MCF 10A (cell line): ENCODE measurements around the gene ACER3. TPM values are rescaled to one million over a fixed set of nuclear protein-coding genes. Genes with fewer than 3 reads are reported as not detected.

Experiments used
- BruUV-seq: library from RNA; stranded (reverse); fragments of 400-500 nt; replicated peaks from 2 replicates; lab custom pipeline; 2021; lab: Mats Ljungman, UMichigan
- CTCF ChIA-PET: fragments of 300-600 bp; sonication (Branson Sonifier 250); formaldehyde crosslinking; extraction: SDS; loops from one replicate; lab custom pipeline; 2021; ENCODE audit warnings: antibody characterized with exemption, inconsistent platforms; lab: Yijun Ruan, JAX
- POLR2A ChIA-PET: fragments of 300-600, 350-650 bp; sonication (Branson Sonifier 250); formaldehyde crosslinking; extraction: SDS; loops from one replicate; lab custom pipeline; 2020; ENCODE audit warnings: antibody characterized with exemption, inconsistent platforms; lab: Yijun Ruan, JAX
- DNase-seq: peaks from one replicate; pipeline ENCODE4 v3.0.0-alpha.2; 2018; ENCODE audit not compliant: unreplicated experiment
- H3K27ac Mint-ChIP-seq: one replicate; pipeline ENCODE4 v1.8.0; 2022; ENCODE audit warnings: mild to moderate bottlenecking, low read depth, mixed read lengths; ENCODE audit not compliant: unreplicated experiment
- H3K27me3 Mint-ChIP-seq: one replicate; pipeline ENCODE4 v1.8.0; 2022; ENCODE audit warnings: mixed read lengths; ENCODE audit not compliant: insufficient read depth, unreplicated experiment
- H3K36me3 Mint-ChIP-seq: one replicate; pipeline ENCODE4 v1.8.0; 2022; ENCODE audit warnings: mild to moderate bottlenecking, moderate library complexity, mixed read lengths; ENCODE audit not compliant: insufficient read depth, unreplicated experiment
- H3K4me1 Mint-ChIP-seq: one replicate; pipeline ENCODE4 v1.8.0; 2022; ENCODE audit warnings: mixed read lengths; ENCODE audit not compliant: insufficient read depth, unreplicated experiment
- H3K4me3 Mint-ChIP-seq: one replicate; pipeline ENCODE4 v1.8.0; 2022; ENCODE audit warnings: mild to moderate bottlenecking, moderate library complexity, mixed read lengths; ENCODE audit not compliant: unreplicated experiment
- H3K9me3 Mint-ChIP-seq: one replicate; pipeline ENCODE4 v1.8.0; 2022; ENCODE audit warnings: mixed read lengths; ENCODE audit not compliant: unreplicated experiment
- intact Hi-C: fragments of 100-400 bp; cut with micrococcal nuclease; formaldehyde crosslinking; loops from 2 replicates; pipeline ENCODE4 v1.14.1; 2022
- total RNA-seq: library from RNA; stranded (reverse); gene quantifications from 2 replicates; pipeline ENCODE4 v1.2.3, GENCODE V29; 2022
- TF ChIP-seq, protein P1 (sequence below): fragments of 200-600 bp; IDR thresholded peaks from one replicate; pipeline ENCODE4 v1.8.0; 2022; ENCODE audit warnings: antibody characterized with exemption, mild to moderate bottlenecking; ENCODE audit not compliant: unreplicated experiment

Gene ACER3
- total RNA-seq, 1 experiment from 2014 or later: 12.7 TPM

DNA sequence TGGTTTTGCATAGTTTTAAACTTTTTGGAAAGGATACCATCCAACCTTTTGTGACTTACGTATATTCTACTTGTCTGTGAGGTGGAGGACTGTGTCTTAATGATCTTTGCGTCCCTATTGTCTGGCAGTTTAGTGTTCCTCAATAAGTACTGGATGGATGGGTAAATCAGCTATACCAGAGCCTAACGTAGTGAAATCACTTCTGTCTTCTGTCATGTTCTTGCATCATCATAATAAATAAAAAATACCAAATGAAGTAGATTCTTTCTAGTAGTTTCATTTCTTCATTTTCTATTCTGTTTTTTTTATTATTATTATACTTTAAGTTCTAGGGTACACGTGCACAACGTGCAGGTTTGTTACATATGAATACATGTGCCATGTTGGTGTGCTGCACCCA lies 66.4 kb downstream of the ACER3 start:
- TF ChIP-seq, protein P1, sequence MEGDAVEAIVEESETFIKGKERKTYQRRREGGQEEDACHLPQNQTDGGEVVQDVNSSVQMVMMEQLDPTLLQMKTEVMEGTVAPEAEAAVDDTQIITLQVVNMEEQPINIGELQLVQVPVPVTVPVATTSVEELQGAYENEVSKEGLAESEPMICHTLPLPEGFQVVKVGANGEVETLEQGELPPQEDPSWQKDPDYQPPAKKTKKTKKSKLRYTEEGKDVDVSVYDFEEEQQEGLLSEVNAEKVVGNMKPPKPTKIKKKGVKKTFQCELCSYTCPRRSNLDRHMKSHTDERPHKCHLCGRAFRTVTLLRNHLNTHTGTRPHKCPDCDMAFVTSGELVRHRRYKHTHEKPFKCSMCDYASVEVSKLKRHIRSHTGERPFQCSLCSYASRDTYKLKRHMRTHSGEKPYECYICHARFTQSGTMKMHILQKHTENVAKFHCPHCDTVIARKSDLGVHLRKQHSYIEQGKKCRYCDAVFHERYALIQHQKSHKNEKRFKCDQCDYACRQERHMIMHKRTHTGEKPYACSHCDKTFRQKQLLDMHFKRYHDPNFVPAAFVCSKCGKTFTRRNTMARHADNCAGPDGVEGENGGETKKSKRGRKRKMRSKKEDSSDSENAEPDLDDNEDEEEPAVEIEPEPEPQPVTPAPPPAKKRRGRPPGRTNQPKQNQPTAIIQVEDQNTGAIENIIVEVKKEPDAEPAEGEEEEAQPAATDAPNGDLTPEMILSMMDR: no peak
- POLR2A ChIA-PET: no interaction called here
- no peak for DNase-seq
- Mint-ChIP-seq H3K4me1 (no peaks in the 10 kb centered on the region), H3K9me3 (no peaks in the 10 kb centered on the region), H3K27ac (no peak overlapping the region), H3K4me3 (no peak overlapping the region), H3K27me3 (no peaks in the 10 kb centered on the region), H3K36me3 (no peaks in the 10 kb centered on the region)
- CTCF ChIA-PET: interaction anchor here (0.5 kb wide), 1 partner anchor 131 kb away, joined by 3 read pairs; no protein-coding TSS in a partner anchor
- no TSS peak for BruUV-seq
- intact Hi-C loops: no loop called here

DNA sequence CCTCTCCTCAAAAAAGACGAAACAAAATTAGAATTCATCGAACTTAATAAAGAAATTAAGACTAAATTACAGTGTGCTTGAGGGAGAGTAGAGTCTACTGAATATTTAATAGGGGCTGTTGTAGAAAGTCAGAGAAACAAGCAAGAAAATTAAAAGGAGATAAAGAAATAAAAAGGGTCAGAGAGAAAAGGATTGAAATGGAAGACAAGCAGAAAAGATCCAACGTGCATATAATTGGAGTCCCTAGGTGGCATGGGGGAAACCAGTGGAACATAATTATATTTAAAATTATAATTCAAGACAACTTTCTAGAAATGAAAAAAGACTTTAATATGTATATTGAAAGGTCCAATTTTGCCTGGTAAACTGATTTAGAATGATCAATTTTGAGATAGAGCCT lies 74.3 kb downstream of the ACER3 start:
- H3K9me3 Mint-ChIP-seq: peaks cover 15% of the 10 kb centered on the region
- no peaks in the 10 kb centered on the region for H3K4me1 Mint-ChIP-seq
- peaks cover 7% of the 10 kb centered on the region for H3K36me3 Mint-ChIP-seq
- H3K4me3 Mint-ChIP-seq: no peak overlapping the region
- ChIA-PET CTCF (interaction anchor here (1.0 kb wide), 1 partner anchor 15 kb away, joined by 3 read pairs; no protein-coding TSS in a partner anchor), POLR2A (no interaction called here)
- no peak for DNase-seq
- no peaks in the 10 kb centered on the region for H3K27me3 Mint-ChIP-seq
- no TSS peak for BruUV-seq
- intact Hi-C loops: no loop called here
- H3K27ac Mint-ChIP-seq: no peak overlapping the region
- TF ChIP-seq, protein P1: no peak

DNA sequence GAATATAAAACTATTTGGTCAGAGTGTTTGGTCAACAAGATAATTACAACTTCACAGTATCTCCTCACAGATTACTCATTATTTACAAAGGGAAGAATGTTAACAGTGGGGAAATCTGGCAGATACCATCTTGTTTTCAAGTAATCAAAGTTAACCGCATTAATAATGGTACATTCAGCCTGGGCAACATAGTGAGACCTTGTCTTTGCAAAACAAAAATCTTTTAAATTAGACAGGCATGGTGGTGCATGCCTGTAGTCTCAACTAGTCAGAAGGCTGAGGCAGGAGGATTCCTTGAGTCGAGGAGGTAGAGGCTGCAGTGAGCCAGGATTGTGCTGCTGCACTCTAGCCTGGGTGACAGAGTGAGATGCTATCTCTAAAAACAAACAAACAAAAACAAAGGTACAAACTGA lies 78.5 kb downstream of the ACER3 start:
- no peak overlapping the region for H3K4me3 Mint-ChIP-seq
- BruUV-seq: no TSS peak
- DNase-seq: no peak
- H3K27ac Mint-ChIP-seq: no peak overlapping the region
- no peaks in the 10 kb centered on the region for H3K4me1 Mint-ChIP-seq
- ChIA-PET POLR2A (interaction anchor here (0.6 kb wide), 1 partner anchor 9 kb away, joined by 3 read pairs; no protein-coding TSS in a partner anchor), CTCF (interaction anchor here (0.6 to 1.0 kb wide), 3 partner anchors 19 to 261 kb away, joined by 3 to 5 read pairs (median 3); no protein-coding TSS in a partner anchor)
- H3K36me3 Mint-ChIP-seq: peaks cover 7% of the 10 kb centered on the region
- H3K9me3 Mint-ChIP-seq: peaks cover 20% of the 10 kb centered on the region
- TF ChIP-seq, protein P1: no peak
- no peaks in the 10 kb centered on the region for H3K27me3 Mint-ChIP-seq
- intact Hi-C loops: no loop called here

DNA sequence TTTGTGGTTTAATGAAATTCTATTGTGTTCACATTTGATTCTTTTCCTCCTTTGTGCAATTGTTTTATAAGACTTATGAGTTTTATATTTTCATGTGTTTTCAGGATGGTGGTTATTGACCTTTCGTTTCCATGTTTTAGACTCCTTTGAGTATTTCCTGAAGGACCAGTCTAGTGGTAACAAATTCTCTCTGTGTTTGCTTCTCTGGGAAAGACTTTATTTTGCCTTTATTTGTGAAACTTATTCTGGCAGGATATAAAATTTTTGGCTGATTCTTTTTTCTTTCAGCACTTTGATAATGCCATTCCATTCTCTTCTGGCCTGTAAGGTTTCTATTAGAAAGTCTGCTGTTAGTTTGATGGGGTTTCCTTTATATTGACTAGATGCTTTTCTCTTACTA lies 83.5 kb downstream of the ACER3 start:
- TF ChIP-seq, protein P1: no peak
- intact Hi-C loops: no loop called here
- POLR2A ChIA-PET: no interaction called here
- BruUV-seq: no TSS peak
- no peak for DNase-seq
- H3K27me3 Mint-ChIP-seq: no peaks in the 10 kb centered on the region
- peaks cover 15% of the 10 kb centered on the region for H3K9me3 Mint-ChIP-seq
- H3K27ac Mint-ChIP-seq: no peak overlapping the region
- CTCF ChIA-PET: no interaction called here
- H3K4me1 Mint-ChIP-seq: no peaks in the 10 kb centered on the region
- no peaks in the 10 kb centered on the region for H3K36me3 Mint-ChIP-seq
- no peak overlapping the region for H3K4me3 Mint-ChIP-seq
